GM18909 (cell line): ENCODE data around the gene USP15.
"Not testable (repeated sequence)": the region's sequence is repeated elsewhere in the genome, so short reads cannot be mapped to it uniquely, and the experiment has no call there.

ENCODE experiments used
- ATAC-seq: cut with Tn5 transposase; IDR thresholded peaks from one replicate; pipeline ENCODE4 v1.9.1; 2021; ENCODE audit warnings: mild to moderate bottlenecking; ENCODE audit not compliant: unreplicated experiment, poor library complexity

USP15 gene

DNA sequence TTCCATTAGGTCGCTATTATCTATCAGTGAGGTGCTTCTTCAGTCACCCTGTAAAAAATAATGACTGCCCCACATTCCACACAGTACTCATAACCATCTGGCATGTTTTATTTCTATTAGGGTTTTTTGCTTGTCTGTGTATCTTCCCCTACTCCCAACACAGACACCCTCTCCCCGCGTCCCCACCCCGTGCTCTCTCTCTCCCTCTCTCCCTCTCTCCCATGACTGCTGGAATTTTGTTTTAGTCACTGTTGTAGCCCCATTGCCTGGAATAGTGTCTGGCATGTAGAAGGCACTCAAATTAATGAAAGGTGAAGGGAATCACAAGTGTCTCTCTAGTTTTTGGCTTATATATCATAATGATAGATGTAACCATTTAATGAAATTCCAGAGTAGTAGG is 103.3 kb downstream of the USP15 start:
- ATAC-seq: no peak

DNA sequence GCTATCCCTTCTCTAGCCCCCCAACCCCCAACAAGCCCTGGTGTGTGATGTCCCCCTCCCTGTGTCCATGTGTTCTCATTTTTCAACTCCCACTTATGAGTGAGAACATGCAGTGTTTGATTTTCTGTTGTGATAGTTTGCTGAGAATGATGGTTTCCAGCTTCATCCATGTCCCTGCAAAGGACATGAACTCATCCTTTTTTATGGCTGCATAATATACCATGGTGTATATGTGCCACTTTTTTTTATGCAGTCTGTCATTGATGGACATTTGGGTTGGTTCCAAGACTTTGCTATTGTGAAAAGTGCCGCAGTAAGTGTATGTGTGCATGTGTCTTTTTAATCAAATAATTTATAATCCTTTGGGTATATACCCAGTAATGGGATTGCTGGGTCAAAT is 104.5 kb downstream of the USP15 start:
- ATAC-seq: not testable (repeated sequence)

DNA sequence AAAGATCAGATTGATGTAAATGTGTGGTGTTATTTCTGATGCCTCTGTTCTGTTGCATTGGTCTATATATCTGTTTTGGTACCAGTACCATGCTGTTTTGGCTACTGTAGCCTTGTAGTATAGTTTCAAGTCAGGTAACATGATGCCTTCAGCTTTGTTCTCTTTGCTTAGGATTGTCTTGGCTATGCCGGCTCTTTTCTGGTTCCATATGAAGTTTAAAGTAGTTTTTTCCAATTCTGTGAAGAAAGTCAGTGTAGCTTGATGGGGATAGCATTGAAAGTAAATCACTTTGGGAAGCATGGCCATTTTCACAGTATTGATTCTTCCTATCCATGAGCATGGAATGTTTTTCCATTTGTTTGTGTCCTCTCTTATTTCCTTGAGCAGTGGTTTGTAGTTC is 105.6 kb downstream of the USP15 start:
- not testable (repeated sequence) for ATAC-seq

DNA sequence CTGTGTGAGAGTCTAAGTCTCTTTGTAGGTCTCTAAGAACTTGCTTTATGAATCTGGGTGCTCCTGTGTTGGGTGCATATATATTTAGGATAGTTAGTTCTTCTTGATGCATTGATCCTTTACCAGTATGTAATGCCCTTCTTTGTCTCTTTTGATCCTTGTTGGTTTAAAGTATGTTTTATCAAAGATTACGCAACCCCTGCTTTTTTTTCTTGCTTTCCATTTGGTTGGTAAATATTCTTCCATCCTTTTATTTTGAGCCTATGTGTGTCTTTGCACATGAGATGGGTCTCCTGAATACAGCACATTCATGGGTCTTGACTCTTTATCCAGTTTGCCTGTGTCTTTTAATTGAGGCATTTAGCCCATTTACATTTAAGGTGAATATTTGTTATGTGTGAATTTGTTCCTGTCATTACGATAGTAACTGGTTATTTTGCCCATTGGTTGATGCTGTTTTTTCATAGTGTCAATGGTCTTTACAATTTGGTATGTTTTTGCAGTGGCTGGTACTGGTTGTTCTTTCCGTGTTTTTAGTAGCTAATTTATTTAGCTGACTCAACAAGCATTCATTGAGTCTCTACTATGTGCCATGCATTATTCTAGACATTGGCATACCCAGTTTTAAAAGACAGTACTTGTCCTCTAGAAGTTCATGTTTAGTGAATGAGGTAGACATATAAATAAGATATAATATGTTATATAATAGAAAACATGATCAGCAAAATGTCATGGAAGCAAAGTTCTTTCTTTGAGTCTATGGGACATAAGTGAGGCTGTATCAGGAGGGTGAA is 108.4 kb downstream of the USP15 start:
- ATAC-seq: not testable (repeated sequence)

DNA sequence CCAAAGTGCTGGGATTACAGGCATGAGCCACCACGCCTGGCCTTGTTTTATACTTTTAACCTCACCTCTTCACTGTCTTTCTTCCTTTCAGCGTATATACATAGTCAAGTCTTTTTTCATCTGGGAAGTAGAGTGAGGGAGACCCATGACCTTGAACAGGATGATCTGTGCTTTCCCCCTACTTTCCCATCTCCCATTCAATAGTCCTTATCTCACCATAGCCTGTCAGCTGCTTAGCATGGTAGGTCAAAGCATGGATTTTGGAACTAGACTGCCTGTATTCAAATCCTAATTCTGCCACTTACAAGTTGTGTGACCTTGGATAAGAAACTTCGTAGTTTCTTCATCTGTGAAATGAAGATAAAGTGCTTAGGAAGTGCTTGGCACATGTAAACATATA is 110.0 kb downstream of the USP15 start:
- ATAC-seq: no peak

DNA sequence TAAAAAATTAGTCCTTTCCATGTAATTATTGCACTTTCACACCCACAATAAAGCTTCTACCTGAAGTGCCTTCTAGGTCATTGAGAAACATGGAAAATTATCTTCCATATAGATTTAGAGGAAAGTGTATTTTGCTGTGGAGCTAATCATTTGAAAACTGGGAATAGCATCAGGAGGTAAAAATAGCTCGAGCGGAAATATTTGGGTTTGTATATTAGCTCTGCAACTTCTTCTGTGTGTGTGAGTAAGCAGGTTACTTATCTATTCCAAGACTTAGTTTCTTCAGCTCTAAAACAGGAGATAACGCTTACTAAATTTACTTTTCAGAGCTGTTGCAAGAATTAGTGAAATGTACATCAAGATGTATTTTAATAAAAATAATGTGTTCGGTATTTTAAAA is 111.5 kb downstream of the USP15 start:
- ATAC-seq: no peak

DNA sequence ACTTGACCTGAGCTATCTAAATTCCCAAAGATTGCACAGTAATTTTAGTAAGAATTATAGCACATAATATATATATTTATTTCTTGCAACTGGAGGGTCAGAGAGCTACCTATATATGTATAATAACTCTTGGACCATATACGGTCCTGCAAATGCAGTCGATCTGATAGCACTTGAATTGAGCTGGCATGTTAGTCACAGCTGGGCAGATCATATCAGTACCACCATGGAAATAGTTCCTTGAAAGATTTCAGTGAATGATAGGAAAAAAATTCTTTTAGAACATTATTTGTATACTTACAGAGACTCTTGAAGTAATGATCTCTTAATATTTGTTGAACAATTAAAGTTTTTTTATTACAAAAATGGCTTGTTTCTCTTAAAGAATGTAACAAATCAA is 111.9 kb downstream of the USP15 start:
- no peak for ATAC-seq

DNA sequence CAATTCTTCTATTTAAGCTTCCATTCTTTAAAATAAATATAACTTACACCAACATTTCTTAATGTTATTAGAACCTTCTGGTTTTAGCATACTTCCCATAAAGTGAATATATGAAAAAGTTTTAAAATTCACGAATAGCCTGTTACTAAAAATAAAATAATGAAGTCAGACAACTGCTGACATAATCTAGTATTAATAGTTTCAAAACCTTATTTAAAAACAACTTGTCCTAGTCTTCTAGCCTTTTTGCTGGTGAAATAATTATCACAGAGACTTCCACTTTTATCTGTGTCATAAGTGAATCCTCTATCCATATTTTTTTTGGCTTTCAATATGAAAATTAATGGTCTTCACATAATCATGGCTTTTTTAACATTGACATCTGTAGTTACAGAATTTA is 112.6 kb downstream of the USP15 start:
- no peak for ATAC-seq

DNA sequence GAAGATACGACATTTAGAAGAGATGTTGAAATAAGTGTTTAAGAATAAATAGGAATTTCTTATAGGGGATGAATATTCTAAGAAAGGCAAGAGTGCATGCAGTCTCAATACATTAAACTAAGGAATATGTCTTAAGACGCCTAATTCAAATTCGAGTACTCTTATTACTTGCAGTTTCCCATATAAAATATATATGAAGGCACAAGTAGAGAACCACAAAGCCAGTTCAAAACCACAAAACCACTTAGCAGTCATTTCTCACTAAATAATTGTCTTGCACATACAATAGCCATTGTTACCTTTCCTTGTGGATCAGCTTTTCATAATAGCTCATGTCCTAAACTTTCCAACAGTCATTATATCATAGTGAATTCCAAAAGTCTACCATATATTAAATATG is 115.4 kb downstream of the USP15 start:
- no peak for ATAC-seq

DNA sequence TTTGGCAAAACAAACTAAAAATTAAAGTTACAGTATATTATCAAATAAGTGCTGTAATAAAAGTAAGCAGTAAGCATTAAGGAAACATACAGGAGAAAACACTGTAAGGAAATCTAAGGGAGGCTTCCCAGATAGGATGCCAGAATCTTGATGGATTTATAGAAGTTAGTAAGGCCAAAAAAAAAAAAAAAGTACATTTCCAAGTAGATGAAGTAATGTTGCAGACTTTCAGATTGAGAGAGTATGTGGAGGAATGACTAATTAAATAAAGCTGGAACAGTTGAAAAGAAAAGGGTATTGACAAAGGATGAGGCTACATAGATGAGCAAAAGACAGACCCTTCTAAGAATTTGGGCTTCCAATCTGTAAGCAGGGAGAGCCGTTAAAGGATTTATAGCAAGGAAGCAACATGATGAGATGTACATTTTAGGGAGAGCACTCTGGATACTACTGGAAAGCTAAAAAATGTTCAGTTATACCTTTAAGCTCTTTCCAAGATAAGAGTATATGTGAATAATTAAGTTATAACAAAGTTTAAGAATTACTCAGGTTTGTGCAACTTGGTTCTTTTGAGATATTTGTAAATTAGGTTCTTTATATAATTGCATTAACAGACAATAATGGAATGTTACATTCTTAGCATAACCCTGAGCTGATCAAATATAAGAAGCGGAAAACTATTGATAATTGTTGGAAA is 119.0 kb downstream of the USP15 start:
- ATAC-seq: no peak

DNA sequence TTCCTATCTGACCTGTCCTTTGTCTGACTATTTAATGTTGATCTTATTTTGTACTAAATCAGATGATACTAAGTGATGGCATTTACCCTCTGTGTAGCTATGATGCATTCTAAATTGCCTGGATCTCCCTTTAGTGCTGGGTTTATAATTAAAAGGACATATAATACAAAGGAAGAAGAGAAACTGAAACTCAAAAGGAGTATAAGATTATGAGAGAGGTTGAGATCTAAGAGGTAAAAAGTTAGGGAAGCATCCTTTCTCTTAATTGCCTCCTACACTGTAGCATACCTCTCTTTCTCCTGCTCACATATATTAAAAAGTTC is 119.5 kb downstream of the USP15 start:
- no peak for ATAC-seq

DNA sequence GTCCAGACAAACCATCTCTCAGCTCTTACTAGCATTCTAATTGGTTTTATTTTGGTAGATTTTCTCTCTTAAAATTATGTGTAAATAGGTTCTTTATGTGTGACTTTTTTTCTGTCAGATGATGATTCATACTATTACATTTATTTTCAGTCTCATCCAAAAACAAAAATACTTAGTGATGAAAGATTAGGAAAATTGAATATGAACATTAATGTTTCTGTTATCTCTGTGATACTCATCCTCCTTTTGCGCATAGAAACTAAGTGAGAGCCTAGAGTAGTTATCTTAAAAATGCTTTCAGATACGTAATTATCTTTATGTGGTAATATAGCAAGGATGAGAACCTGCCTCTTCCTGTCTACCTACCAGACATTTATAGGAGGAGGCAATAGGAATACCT is 122.3 kb downstream of the USP15 start:
- ATAC-seq: no peak

DNA sequence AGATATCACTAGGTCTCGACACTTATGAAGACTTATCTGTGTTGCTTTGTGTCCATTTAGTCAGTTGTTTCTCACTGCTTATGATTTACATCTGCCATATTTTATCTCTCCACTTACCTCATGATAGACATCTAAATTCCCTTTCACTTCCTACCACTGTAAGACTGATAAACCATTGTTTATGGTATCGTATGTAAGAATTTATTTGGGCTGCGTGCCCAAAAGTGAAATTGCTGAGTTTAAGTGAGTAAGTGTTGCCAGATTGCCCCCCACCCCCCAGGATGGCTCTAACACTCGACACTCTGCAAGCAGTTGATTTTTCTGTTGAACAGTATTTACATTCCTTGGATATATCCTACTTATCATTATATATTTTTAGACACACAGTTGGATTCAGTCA is 136.5 kb downstream of the USP15 start:
- no peak for ATAC-seq

DNA sequence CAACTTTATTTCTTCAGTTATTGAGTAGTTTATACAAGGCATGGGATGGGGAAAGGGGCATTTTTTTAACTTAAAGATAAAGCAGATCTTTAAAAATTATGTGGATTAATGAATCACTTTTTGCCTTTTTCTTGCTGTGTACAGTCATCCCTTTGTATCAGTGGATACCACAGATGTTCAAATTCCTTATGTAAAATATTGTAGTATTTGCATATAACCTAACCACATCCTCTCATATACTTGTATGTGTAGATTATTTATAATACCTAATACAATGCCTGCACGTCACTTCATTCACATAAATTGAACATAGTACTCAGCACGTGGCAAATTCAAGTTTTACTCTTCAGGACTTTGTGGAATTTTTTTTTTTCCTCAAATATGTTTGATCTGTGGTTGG is 139.9 kb downstream of the USP15 start:
- ATAC-seq: no peak

DNA sequence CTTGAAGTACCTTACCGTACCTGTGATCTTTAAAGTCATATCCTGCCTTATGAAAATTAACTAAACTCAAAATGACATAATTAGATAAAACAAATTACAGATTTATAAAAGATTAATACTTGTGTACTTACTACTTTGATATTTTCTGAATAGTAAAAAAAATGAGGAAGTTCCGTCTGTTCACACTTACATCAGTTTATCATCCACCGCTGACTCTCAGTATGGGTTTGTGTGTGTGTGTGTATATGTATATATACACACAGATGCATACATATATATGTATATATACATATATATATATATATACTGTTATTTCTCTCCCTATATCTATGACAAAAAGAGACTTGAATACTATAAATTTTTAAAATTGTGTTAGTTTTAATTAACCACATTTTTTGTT is 141.4 kb downstream of the USP15 start:
- no peak for ATAC-seq

DNA sequence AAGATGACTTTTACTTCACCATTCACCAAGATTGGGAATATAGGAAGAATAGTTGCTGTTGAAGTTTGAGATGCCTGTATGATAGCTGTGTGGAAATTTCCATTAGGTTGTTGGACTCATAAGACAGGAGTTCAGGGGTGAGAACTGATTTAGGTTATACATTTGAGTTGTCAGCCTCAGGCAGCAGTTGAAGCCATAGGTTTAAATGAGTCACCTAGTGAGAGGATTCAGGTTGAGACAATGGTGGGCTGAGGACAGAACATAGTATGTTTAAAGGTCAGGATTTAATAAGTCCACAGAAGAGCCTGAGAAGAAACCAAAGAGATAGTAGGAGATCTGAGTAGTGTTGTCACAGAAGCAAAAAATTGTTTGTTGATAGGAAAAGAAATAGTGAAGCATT is 142.8 kb downstream of the USP15 start:
- no peak for ATAC-seq

DNA sequence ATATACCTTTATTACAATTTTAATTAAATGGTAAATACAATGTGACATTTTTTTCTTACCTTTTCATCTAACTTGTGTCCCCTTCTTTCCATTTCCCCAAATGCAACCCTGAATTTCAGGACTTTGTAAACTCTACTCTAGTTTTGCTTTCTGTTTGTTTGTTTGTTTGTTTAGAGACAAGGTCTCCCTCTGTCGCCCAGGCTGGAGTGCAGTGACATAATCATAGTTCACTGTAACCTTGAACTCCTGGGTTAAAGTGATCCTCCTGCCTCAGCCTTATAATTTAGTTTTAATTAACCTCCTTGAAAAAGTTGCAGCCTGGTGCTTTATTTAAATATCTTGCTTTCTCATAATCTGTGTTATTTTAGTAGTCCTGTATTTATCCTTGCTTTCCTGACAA is 147.4 kb downstream of the USP15 start:
- no peak for ATAC-seq

DNA sequence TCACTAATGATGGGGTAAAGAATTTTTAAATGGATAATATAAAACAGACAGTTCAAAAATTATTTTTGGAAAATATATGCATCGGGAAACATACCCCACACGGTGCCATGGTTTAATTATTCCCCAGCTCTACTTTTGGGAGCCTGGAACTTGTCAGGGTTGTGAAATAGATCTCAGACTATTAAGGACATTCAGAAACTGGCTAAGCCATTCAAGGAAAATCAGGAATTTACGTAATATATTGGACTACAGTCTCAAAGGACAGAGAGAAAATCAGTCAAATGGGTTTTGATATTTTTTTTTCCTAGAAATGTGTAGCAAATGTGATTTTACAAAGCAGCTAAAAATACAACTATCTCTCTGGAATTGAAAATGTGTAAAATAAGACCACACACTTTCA is 148.9 kb downstream of the USP15 start:
- ATAC-seq: no peak

DNA sequence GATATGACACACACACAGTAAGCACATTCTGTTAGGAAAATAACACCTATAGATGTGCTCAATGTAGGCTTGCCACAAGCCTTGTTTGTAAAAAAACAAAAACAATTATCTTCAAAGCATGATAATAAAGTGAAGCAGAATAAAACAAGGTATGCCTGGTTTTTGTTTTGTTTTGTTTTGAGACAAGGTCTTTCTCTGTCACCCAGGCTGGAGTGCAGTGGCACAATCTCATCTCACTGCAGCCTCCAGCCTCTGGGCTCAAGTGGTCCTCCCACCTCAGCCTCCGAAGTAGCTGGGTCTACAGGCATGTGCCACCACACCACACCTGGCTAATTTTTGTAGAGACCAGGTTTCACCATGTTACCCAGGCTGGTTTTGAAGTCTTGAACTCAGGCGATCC is 154.0 kb downstream of the USP15 start:
- ATAC-seq: no peak

DNA sequence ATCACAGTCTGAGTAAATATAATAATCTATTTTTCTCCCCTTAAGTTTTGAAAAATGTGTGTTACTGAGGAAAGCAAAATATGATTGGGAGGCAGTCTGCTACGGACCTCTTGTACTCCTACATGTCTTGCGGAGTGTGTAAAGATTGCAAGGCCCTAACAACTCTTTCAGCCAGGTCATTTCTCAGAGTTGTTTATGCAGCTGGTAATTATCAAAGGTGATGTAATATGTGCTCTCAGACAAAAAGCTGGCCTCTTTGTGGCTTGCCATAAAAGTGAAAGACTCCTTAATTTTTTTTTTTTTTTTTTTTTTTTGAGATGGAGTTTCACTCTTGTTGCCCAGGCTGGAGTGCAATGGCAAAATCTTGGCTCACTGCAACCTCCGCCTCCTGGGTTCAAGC is 165.9 kb downstream of the USP15 start:
- ATAC-seq: no peak

DNA sequence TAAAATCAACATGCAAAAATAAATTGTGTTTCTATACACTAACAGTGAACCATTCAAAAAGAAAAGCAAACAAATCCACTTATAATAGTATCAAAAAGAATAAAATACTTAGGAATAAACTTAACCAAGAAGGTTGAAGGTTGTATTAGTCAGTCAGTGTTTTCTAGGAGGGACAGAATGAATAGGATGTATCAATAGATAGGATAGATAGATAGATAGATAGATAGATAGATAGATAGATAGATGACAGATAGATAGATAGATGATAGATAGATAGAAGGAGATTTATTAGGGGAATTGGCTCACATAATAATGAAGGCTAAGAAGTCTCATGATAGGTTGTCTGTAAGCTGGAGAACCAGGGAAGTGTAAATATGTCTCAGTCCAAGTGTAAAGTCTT is 169.3 kb downstream of the USP15 start:
- ATAC-seq: no peak
